Measurements from ENCODE around the gene PKP4.

Gene PKP4

DNA sequence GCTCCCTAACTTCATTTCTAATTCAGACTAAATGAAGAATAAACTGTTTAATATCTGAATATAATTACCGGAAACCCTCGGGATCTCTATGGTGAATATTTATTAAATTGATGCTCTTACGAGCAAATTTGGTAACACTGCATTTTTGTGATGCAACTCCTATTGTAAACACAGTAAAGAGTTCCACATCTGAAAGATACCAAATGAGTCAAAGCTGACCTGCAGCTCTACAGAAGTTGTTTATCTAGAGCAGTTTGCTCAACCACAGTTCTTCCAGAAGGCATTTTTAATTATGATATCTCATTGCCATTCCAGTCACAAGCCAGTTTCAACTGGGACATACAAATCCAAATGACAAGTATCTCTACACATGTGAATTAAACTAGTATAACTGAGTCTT, 129.7 kb downstream of the PKP4 start:
- TF ChIP-seq, protein P1, sequence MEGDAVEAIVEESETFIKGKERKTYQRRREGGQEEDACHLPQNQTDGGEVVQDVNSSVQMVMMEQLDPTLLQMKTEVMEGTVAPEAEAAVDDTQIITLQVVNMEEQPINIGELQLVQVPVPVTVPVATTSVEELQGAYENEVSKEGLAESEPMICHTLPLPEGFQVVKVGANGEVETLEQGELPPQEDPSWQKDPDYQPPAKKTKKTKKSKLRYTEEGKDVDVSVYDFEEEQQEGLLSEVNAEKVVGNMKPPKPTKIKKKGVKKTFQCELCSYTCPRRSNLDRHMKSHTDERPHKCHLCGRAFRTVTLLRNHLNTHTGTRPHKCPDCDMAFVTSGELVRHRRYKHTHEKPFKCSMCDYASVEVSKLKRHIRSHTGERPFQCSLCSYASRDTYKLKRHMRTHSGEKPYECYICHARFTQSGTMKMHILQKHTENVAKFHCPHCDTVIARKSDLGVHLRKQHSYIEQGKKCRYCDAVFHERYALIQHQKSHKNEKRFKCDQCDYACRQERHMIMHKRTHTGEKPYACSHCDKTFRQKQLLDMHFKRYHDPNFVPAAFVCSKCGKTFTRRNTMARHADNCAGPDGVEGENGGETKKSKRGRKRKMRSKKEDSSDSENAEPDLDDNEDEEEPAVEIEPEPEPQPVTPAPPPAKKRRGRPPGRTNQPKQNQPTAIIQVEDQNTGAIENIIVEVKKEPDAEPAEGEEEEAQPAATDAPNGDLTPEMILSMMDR (IDR thresholded peaks at IDR 0.05; ENCODE audit: insufficient read depth, low read depth, low read length, missing control alignments), result no peak
- H3K4me3 ChIP-seq (ENCODE audit: low read length), result no peak overlapping the region
- DNase-seq (ENCODE audit: low read depth), result peak; percentile 85

DNA sequence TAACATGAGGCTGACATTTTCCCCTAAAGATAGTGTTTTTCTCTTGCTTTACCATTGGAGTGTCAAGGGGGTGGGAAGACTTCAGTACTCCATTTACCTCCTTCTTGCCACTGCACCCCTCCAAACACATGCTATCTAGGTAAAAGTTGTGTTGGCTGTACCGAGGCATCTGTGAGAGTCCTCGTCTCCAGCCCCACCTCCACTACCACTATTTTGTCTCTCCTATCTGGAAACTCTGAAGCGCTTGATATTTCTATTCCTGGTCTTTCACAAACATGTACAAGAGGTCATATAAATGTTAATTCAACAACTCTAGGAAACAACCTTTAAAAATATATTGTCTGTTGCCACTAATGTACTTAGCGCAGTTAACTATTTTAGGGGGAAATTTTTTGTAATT, 132.6 kb downstream of the PKP4 start:
- no peak for DNase-seq (ENCODE audit: low read depth)
- TF ChIP-seq, protein P1 (IDR thresholded peaks at IDR 0.05; ENCODE audit: insufficient read depth, low read depth, low read length, missing control alignments), result no peak
- H3K4me3 ChIP-seq (ENCODE audit: low read length), result no peak overlapping the region

GRCh38 chr2:158598862-158599517, 142.2 kb downstream of the PKP4 start:
- H3K4me3 ChIP-seq (ENCODE audit: low read length), result no peak overlapping the region
- TF ChIP-seq, protein P1 (IDR thresholded peaks at IDR 0.05; ENCODE audit: insufficient read depth, low read depth, low read length, missing control alignments), result no peak
- peak; percentile 30 for DNase-seq (ENCODE audit: low read depth)

GRCh38 chr2:158599609-158600008, 142.9 kb downstream of the PKP4 start:
- TF ChIP-seq, protein P1 (IDR thresholded peaks at IDR 0.05; ENCODE audit: insufficient read depth, low read depth, low read length, missing control alignments), result no peak
- H3K4me3 ChIP-seq (ENCODE audit: low read length), result no peak overlapping the region
- DNase-seq (ENCODE audit: low read depth), result no peak

DNA sequence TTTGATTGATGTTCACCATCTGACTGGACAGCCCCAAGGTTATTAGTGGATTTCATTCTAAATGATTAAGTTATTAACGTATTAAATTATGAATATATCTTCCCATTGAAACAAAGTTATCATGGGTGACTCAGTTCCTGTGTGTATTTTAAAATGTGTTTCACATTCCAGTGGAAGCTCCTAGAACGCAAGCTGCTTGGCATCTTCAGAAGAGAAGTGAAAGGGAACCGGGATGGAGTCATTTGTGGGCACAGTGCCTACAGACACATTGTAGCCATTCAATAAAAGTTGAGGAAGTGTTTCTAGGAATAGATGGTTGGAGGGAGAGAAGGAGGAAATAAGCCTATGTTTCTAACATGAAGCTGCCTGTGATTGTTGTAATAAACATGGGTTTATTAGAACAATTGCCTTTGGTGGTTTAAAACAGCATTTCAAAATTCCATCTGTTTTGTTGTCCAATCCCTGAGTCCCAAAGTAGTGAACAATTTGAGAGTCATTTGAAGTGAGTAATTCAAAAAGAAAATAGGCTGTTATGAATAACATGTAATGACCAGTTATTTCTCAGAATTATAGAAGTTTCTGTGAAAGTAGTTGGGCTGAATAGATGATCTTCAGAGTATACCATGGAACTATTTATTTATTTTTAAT, 143.5 kb downstream of the PKP4 start:
- no peak overlapping the region for H3K4me3 ChIP-seq (ENCODE audit: low read length)
- peak; percentile 90 for DNase-seq (ENCODE audit: low read depth)
- TF ChIP-seq, protein P1 (IDR thresholded peaks at IDR 0.05; ENCODE audit: insufficient read depth, low read depth, low read length, missing control alignments), result no peak

DNA sequence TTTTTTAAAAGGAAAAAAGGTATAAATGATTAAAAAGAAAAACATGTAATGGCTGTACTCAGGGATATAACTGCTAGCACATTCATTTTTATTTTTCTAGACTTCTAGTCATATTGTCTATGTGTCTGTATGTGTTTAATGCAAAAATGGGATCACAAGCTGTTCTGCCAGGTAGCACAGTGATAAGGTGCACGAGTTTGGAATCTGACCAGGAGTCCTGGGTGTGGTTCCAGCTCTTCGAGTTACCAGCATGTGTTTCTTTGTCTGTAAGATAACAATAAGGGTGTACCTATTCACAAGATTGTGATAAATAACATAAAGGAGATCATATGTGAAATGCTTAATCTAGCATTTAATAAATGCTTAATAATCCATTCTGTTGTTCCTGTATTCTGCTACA, 145.3 kb downstream of the PKP4 start:
- H3K4me3 ChIP-seq (ENCODE audit: low read length), result no peak overlapping the region
- peak; percentile 52 for DNase-seq (ENCODE audit: low read depth)
- TF ChIP-seq, protein P1 (IDR thresholded peaks at IDR 0.05; ENCODE audit: insufficient read depth, low read depth, low read length, missing control alignments), result no peak

DNA sequence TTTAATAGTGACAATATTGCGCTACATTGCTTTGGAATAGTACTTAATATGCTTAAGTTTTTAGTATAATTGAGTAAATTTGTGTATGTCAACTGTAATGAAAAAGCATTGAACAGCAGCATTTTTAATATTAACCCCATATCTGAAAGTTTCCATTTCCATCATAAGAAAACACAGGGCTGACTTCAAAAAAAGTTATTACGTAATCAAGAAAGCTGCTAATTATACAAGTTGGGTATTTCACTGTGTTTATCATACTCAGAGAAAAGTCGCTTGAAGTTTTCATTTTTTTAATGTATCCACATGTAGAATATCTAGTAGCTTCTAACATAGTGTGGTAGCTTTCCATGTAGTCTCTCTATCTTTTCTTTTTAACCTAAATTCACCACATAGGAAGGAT, 146.5 kb downstream of the PKP4 start:
- no peak for DNase-seq (ENCODE audit: low read depth)
- TF ChIP-seq, protein P1 (IDR thresholded peaks at IDR 0.05; ENCODE audit: insufficient read depth, low read depth, low read length, missing control alignments), result no peak
- no peak overlapping the region for H3K4me3 ChIP-seq (ENCODE audit: low read length)

Data from epithelial cell of esophagus (primary cell).